ENCODE measurements around the gene ANO6.
A peak's percentile ranks its signal among the peaks of the same experiment; 100 is the strongest.
"Not testable (repeated sequence)": the region's sequence is repeated elsewhere in the genome, so short reads cannot be mapped to it uniquely, and the experiment has no call there.

Gene ANO6

GRCh38 chr12:45317261-45317660 lies 101.4 kb downstream of the ANO6 start:
- DNase-seq = not testable (repeated sequence)

- no peak for DNase-seq
Observed at GRCh38 chr12:45322810-45323209, 106.9 kb downstream of the ANO6 start.

GRCh38 chr12:45324391-45324790 lies 108.5 kb downstream of the ANO6 start:
- no peak for DNase-seq

GRCh38 chr12:45326358-45326975 lies 110.6 kb downstream of the ANO6 start:
- no peak for DNase-seq

- DNase-seq = no peak
Observed at GRCh38 chr12:45327823-45328383, 112.0 kb downstream of the ANO6 start.

- no peak for DNase-seq
Observed at GRCh38 chr12:45329238-45329637, 113.3 kb downstream of the ANO6 start.

GRCh38 chr12:45329702-45330101 lies 113.8 kb downstream of the ANO6 start:
- DNase-seq = no peak

GRCh38 chr12:45331552-45331951 lies 115.7 kb downstream of the ANO6 start:
- DNase-seq = no peak

- DNase-seq = no peak
Observed at GRCh38 chr12:45334396-45334795, 118.5 kb downstream of the ANO6 start.

- DNase-seq = peak; percentile 54
Observed at GRCh38 chr12:45336331-45336730, 120.4 kb downstream of the ANO6 start.

GRCh38 chr12:45336762-45337596 lies 121.1 kb downstream of the ANO6 start:
- DNase-seq = peak; percentile 73

GRCh38 chr12:45337835-45338234 lies 121.9 kb downstream of the ANO6 start:
- DNase-seq = no peak

- no peak for DNase-seq
Observed at GRCh38 chr12:45338272-45338671, 122.4 kb downstream of the ANO6 start.

GRCh38 chr12:45339035-45339434 lies 123.1 kb downstream of the ANO6 start:
- DNase-seq = no peak

- DNase-seq = no peak
Observed at GRCh38 chr12:45342171-45342570, 126.3 kb downstream of the ANO6 start.

GRCh38 chr12:45342848-45343247 lies 127.0 kb downstream of the ANO6 start:
- DNase-seq = no peak

GRCh38 chr12:45343269-45344051 lies 127.6 kb downstream of the ANO6 start:
- no peak for DNase-seq

GRCh38 chr12:45348311-45348710 lies 132.4 kb downstream of the ANO6 start:
- DNase-seq = no peak

- DNase-seq = no peak
Observed at GRCh38 chr12:45348986-45349385, 133.1 kb downstream of the ANO6 start.

GRCh38 chr12:45349916-45350315 lies 134.0 kb downstream of the ANO6 start:
- no peak for DNase-seq

- no peak for DNase-seq
Observed at GRCh38 chr12:45350861-45351260, 135.0 kb downstream of the ANO6 start.

GRCh38 chr12:45351921-45352670 lies 136.2 kb downstream of the ANO6 start:
- no peak for DNase-seq

GRCh38 chr12:45353944-45354343 lies 138.0 kb downstream of the ANO6 start:
- DNase-seq = no peak

Data from hematopoietic multipotent progenitor cell treated with erythropoietin and hydrocortisone succinate and interleukin-3 and kit ligand, for 4 days (in vitro differentiated cells).